ENCODE measurements around the gene APH1B.

APH1B gene

DNA sequence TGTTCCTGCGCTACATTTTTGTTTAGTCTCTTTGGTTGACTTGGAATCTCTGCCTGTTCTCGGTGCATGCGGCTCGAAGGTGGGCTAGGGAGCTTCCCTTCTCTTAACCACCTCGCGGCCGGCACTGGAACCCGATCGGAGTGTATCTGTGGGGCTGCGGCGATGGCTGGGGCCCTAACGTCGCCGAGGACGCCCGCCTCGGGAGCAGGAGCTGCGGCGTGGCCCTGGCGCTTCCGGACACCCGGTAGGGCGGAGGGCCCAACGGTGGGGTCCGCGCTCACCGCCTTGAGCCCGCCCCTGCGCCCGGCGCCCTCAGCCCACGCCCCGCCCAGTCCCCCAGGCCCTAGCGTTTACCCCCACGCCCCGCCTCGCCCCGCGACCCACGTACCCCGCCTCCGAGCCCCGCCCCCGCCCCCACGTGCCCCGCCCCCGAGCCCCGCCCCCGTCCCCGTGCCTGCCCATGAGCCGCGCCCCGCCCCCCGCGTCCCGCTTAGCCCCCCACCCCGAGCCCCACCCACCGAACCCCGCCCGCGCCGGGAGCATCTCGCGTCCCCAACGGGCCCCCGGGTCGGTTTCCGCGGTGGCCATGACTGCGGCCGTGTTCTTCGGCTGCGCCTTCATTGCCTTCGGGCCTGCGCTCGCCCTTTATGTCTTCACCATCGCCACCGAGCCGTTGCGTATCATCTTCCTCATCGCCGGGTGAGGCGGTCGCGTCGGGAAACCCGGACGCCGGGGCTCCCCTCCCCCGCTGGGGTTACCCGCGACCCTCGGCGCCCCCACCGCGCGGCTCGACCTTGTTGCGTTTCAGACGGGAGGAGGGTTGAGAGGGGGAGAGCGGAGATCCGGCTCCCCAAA lies at the start of gene APH1B (continued):
- TF ChIP-seq ZNF140 (tag by site-specific recombination; IDR thresholded peaks at IDR 0.05) (no peak), ZSCAN30 (tag by site-specific recombination; IDR thresholded peaks at IDR 0.05) (no peak), ZNF600 (tag by site-specific recombination; IDR thresholded peaks at IDR 0.05) (peak; percentile 52; the same call in 1 of the 2 replicates), ZBTB8A (tag by site-specific recombination; IDR thresholded peaks at IDR 0.05) (peak; percentile 98), ZFP3 (tag by site-specific recombination; IDR thresholded peaks at IDR 0.05; ENCODE audit: low read depth) (no peak), SP7 (tag by site-specific recombination; IDR thresholded peaks at IDR 0.05) (0 out of 2 replicates have a peak, but pooled peaks have one; percentile 9), GLIS1 (tag by site-specific recombination; IDR thresholded peaks at IDR 0.05) (peak; percentile 5), ZNF560 (tag by site-specific recombination; IDR thresholded peaks at IDR 0.05; ENCODE audit: borderline replicate concordance) (no peak), ZXDB (tag by site-specific recombination; IDR thresholded peaks at IDR 0.05) (peak; percentile 30; the same call in 1 of the 2 replicates), ZNF202 (tag by site-specific recombination; IDR thresholded peaks at IDR 0.05; ENCODE audit: borderline replicate concordance) (no peak), ZNF302 (tag by site-specific recombination; IDR thresholded peaks at IDR 0.05; ENCODE audit: low read depth) (no peak), ZNF157 (tag by site-specific recombination; IDR thresholded peaks at IDR 0.05) (no peak), ZSCAN5A (tag by site-specific recombination; IDR thresholded peaks at IDR 0.05) (no peak), ZFP69B (tag by site-specific recombination; IDR thresholded peaks at IDR 0.05) (peak; percentile 86), KLF7 (tag by site-specific recombination; IDR thresholded peaks at IDR 0.05; ENCODE audit: borderline replicate concordance) (peak; percentile 52; the same call in 1 of the 2 replicates), SP2 (tag by site-specific recombination; IDR thresholded peaks at IDR 0.05) (peak; percentile 42), SP3 (tag by site-specific recombination; IDR thresholded peaks at IDR 0.05) (peak; percentile 32), ZNF398 (tag by site-specific recombination; IDR thresholded peaks at IDR 0.05) (peak; percentile 49), ZNF510 (tag by site-specific recombination; IDR thresholded peaks at IDR 0.05; ENCODE audit: insufficient replicate concordance) (no peak), ZBTB48 (tag by site-specific recombination; IDR thresholded peaks at IDR 0.05) (peak; percentile 64), GLIS2 (tag by site-specific recombination; IDR thresholded peaks at IDR 0.05) (peak; percentile 70), ZNF658 (tag by site-specific recombination; IDR thresholded peaks at IDR 0.05) (no peak), TRIM28 (IDR thresholded peaks at IDR 0.05; ENCODE audit: borderline replicate concordance, low read length) (no peak), ZNF549 (tag by site-specific recombination; IDR thresholded peaks at IDR 0.05) (no peak), ZNF843 (tag by site-specific recombination; IDR thresholded peaks at IDR 0.05) (no peak)
- TF ChIP-seq, protein P1, sequence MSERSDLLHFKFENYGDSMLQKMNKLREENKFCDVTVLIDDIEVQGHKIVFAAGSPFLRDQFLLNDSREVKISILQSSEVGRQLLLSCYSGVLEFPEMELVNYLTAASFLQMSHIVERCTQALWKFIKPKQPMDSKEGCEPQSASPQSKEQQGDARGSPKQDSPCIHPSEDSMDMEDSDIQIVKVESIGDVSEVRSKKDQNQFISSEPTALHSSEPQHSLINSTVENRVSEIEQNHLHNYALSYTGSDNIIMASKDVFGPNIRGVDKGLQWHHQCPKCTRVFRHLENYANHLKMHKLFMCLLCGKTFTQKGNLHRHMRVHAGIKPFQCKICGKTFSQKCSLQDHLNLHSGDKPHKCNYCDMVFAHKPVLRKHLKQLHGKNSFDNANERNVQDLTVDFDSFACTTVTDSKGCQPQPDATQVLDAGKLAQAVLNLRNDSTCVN (tag by site-specific recombination; optimal IDR thresholded peaks at IDR 0.05), result peak; percentile 69
- TF ChIP-seq, protein P2, sequence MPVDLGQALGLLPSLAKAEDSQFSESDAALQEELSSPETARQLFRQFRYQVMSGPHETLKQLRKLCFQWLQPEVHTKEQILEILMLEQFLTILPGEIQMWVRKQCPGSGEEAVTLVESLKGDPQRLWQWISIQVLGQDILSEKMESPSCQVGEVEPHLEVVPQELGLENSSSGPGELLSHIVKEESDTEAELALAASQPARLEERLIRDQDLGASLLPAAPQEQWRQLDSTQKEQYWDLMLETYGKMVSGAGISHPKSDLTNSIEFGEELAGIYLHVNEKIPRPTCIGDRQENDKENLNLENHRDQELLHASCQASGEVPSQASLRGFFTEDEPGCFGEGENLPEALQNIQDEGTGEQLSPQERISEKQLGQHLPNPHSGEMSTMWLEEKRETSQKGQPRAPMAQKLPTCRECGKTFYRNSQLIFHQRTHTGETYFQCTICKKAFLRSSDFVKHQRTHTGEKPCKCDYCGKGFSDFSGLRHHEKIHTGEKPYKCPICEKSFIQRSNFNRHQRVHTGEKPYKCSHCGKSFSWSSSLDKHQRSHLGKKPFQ (tag by site-specific recombination; IDR thresholded peaks at IDR 0.05), result no peak
- TF ChIP-seq, protein P3, sequence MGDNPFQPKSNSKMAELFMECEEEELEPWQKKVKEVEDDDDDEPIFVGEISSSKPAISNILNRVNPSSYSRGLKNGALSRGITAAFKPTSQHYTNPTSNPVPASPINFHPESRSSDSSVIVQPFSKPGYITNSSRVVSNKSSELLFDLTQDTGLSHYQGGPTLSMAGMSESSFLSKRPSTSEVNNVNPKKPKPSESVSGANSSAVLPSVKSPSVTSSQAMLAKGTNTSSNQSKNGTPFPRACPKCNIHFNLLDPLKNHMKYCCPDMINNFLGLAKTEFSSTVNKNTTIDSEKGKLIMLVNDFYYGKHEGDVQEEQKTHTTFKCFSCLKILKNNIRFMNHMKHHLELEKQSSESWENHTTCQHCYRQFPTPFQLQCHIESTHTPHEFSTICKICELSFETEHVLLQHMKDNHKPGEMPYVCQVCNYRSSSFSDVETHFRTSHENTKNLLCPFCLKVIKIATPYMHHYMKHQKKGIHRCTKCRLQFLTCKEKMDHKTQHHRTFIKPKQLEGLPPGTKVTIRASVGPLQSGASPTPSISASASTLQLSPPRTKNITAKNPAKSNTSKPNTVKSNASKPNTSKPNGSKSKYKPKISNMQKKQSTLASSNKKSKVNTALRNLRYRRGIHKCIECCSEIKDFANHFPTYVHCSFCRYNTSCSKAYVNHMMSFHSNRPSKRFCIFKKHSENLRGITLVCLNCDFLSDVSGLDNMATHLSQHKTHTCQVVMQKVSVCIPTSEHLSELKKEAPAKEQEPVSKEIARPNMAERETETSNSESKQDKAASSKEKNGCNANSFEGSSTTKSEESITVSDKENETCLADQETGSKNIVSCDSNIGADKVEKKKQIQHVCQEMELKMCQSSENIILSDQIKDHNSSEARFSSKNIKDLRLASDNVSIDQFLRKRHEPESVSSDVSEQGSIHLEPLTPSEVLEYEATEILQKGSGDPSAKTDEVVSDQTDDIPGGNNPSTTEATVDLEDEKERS (tag by site-specific recombination; IDR thresholded peaks at IDR 0.05), result no peak
- TF ChIP-seq, protein P4, sequence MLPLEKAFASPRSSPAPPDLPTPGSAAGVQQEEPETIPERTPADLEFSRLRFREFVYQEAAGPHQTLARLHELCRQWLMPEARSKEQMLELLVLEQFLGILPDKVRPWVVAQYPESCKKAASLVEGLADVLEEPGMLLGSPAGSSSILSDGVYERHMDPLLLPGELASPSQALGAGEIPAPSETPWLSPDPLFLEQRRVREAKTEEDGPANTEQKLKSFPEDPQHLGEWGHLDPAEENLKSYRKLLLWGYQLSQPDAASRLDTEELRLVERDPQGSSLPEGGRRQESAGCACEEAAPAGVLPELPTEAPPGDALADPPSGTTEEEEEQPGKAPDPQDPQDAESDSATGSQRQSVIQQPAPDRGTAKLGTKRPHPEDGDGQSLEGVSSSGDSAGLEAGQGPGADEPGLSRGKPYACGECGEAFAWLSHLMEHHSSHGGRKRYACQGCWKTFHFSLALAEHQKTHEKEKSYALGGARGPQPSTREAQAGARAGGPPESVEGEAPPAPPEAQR (tag by site-specific recombination; IDR thresholded peaks at IDR 0.05), result no peak
